WI38 (cell line): ENCODE measurements around the gene CYB5R4.

ENCODE experiments used
- H3K4me3 ChIP-seq: 2 replicates; pipeline ENCODE4 v1.5.1; 2011; ENCODE audit warnings: low read depth, mild to moderate bottlenecking, control low read depth, low read length
- TF ChIP-seq, protein P1 (sequence below): IDR thresholded peaks from 2 replicates; pipeline ENCODE4 v1.5.1; 2012; ENCODE audit warnings: low read depth, mild to moderate bottlenecking, control low read depth, low read length

The CYB5R4 gene

DNA sequence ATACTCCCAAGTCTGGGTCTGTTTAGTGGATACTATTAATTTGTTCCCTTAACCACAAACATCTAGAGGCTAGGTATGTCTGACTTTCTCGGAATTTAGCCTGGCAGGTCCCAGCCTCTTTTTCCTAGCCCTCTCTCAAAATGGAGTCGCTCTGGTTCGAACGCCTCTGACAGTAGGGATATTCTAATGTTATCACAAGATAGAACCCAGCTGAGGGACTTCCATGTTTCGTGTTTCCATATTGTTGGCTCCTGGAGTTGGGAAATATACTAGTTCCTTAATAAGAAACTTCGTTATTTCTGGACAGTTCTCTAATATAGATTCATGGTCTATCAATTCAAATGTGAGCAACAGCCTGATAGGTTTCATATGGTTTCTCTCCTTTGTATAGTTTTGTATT, 16.4 kb downstream of the CYB5R4 start:
- TF ChIP-seq, protein P1, sequence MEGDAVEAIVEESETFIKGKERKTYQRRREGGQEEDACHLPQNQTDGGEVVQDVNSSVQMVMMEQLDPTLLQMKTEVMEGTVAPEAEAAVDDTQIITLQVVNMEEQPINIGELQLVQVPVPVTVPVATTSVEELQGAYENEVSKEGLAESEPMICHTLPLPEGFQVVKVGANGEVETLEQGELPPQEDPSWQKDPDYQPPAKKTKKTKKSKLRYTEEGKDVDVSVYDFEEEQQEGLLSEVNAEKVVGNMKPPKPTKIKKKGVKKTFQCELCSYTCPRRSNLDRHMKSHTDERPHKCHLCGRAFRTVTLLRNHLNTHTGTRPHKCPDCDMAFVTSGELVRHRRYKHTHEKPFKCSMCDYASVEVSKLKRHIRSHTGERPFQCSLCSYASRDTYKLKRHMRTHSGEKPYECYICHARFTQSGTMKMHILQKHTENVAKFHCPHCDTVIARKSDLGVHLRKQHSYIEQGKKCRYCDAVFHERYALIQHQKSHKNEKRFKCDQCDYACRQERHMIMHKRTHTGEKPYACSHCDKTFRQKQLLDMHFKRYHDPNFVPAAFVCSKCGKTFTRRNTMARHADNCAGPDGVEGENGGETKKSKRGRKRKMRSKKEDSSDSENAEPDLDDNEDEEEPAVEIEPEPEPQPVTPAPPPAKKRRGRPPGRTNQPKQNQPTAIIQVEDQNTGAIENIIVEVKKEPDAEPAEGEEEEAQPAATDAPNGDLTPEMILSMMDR, result no peak
- H3K4me3 ChIP-seq, result no peak overlapping the region

DNA sequence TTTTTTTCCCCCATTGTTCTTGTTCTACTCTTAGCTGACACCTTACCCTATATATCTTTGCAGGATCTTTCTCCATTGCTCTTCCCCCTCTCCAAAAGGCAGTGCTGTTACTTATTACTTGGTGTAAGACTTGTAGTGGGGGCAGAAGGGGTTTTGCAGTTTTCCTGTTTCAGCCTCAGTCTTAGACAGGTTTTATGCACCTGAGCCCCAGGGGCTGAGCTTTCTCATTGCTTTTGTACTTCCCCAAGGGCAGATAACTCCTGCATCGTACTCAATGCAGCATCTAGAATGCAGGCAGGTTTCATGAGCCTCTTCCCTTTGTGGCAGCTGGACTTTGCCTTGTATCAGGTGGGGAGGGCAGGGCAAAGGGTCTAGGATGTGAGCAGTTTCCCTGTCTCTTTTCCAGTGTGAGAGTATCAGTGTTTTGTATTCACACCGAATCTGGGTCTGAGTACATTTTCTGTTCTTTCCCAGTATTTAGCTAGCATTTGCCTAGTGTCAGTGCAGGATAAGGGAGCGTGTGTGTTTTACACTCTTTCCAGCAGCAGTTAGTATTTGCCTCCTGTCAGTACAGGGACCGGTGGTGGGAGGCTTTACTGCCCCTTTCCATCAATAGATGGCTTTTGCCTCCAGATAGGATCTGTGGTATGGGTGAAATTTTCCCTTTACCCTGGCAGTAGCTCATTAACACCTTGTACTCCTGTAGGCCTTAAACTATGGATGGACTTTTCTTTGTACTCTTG, 19.6 kb downstream of the CYB5R4 start:
- H3K4me3 ChIP-seq, result no peak overlapping the region

DNA sequence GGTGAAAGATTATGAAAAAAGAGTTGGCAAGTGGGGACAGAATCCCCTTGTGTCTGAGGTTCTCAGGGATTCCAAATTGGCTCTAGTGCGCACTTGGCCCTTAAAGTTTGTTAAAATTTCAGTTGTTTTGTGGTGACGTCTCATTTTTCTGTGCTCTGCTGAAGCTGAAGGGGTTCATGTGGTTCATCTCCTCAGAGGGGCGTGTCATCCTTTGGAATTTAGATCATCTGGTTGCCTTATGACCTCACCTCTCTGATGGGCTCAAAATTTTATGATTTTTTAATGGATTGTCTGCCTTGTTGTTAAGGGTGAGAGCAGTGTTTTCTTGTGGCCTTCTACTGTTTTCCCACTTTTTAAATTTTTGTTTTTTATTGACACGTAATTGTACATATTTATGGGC, 20.3 kb downstream of the CYB5R4 start:
- no peak overlapping the region for H3K4me3 ChIP-seq
- TF ChIP-seq, protein P1, result no peak

More for the DNA sequence above, 19.6 kb downstream of the CYB5R4 start:
- TF ChIP-seq, protein P1, result no peak

DNA sequence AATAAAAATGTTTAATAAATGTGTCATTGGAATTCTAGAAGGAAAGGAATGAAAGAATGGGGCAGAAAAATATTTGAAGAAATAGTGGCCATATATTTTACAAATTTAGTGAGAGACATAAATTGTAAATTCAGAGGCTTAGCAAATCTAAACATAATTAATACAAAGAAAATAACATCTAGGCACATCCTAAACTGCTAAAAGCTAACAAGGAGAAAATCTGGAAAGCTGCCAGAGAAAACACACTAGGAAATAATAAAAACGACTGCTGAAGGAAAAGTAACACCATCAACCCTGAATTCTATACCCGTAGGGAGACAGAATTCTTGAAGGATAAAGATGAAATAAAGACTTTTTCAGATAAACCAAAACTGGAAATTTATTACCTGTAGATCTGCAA, 23.8 kb downstream of the CYB5R4 start:
- H3K4me3 ChIP-seq, result no peak overlapping the region
- TF ChIP-seq, protein P1, result no peak

GRCh38 chr6:83884523-83884922, 25.0 kb downstream of the CYB5R4 start:
- no peak overlapping the region for H3K4me3 ChIP-seq
- TF ChIP-seq, protein P1, result no peak

DNA sequence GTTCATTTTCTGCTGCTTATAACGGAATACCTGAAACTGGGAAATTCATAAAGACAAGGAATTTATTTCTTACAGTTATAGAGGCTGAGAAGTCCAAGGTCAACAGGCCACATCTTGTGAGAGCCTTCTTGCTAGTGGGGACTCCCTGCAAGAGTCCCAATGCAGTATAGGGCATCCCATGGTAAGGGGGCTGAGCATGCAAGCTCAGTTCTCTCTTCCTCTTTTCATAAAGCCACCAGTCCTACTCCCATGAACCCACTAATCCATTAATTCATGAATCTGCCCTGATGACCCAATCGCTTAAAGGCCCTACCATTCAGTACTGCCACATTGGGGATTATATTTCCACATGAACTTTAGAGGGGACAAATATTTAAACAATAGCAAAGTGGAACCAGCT, 26.5 kb downstream of the CYB5R4 start:
- no peak overlapping the region for H3K4me3 ChIP-seq

DNA sequence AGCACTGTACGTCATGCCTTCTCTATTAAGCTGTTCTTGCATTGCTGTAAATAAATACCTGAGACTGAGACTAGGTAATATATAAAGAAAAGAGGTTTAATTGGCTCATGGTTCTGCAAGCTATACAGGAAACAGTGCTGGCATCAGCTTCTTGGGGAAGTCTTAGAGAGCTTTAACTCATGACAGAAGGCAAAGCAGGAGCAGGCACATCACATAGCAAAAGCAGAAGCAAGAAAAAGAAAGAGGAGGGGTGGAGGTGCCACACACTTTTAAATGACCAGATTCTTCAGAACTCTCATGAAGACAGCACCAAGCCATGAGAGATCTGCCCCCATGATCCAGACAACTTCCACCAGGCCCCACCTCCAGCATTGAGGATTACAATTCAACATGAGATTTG, 30.1 kb downstream of the CYB5R4 start:
- no peak overlapping the region for H3K4me3 ChIP-seq

More for the DNA sequence above, 26.5 kb downstream of the CYB5R4 start:
- TF ChIP-seq, protein P1, result no peak

More for the DNA sequence above, 30.1 kb downstream of the CYB5R4 start:
- TF ChIP-seq, protein P1, result no peak
